ENCODE data around the gene PKP4.

- TF ChIP-seq EZH2 (IDR thresholded peaks at IDR 0.05) (no peak), POLR2AphosphoS5 (IDR thresholded peaks at IDR 0.05; ENCODE audit: low read depth, low read length) (no peak), MAX (IDR thresholded peaks at IDR 0.05) (no peak), REST (IDR thresholded peaks at IDR 0.05; ENCODE audit: low read depth) (no peak), POLR2A (IDR thresholded peaks at IDR 0.05; ENCODE audit: borderline replicate concordance, extremely low read depth, insufficient read depth, insufficient read length) (no peak), CTCF (IDR thresholded peaks at IDR 0.05 in 2 of 3, conservative IDR thresholded peaks at IDR 0.05 in 1 of 3; ENCODE audit: borderline replicate concordance in 1 of 3, insufficient read depth in 1 of 3, low read depth in 2 of 3, low read length in 2 of 3) (no peak), ZNF274 (IDR thresholded peaks at IDR 0.05; ENCODE audit: low read depth, low read length) (no peak)
These were observed 213.5 kb downstream of the PKP4 start for GRCh38 chr2:158670292-158670691.

Data from HCT116 (cell line).